Gastrocnemius medialis (tissue), 4 donors: ENCODE data around the gene PPP1R12B.

Source experiments
- CTCF ChIP-seq, 5 experiments: fragments of 450-650 bp in 3 of 5; fragments of 200-600 bp in 2 of 5; sonication (generic) in 2 of 5; IDR thresholded peaks in 4 of 5; conservative IDR thresholded peaks in 1 of 5; 1 replicate in 4 of 5; 2 replicates in 1 of 5; pipeline ENCODE4 v1.5.1; 2016 to 2019; ENCODE audit warnings: antibody characterized with exemption in 5 of 5, mild to moderate bottlenecking in 3 of 5, moderate library complexity in 3 of 5
- POLR2A ChIP-seq, 2 donors: fragments of 450-650 bp; IDR thresholded peaks; one replicate each; pipeline ENCODE4 v1.6.1; 2017; ENCODE audit warnings: antibody characterized with exemption in 2 of 2, mild to moderate bottlenecking in 2 of 2, moderate library complexity in 2 of 2

DNA sequence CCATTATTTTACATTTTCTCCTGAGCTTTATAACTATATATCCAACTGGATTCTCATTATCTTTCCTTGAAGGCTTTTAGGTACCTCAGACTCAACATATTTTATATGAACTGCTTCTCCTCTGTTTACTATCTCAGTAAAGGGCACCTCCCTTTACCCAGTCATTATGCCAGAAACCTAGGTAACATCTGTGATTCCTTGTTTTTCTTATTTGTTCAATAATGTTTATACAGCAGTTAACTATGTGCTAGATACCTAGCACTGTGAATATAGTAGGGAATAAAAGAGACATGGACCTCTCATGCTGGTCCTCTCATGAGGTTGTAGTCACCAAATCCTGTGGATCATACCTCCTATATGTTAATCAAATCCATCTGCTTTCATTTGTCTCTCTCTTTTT is 25.6 kb downstream of the PPP1R12B start:
- TF ChIP-seq POLR2A (IDR thresholded peaks at IDR 0.05), result no peak
- no peak for TF ChIP-seq CTCF (IDR thresholded peaks at IDR 0.05 in 4 of 5, conservative IDR thresholded peaks at IDR 0.05 in 1 of 5)
